Sigmoid colon (tissue), 4 donors: ENCODE measurements around the gene MYO15B.

Experiments used
- EP300 ChIP-seq, 4 donors: sonication (generic); formaldehyde crosslinking; IDR thresholded peaks; one replicate each; pipeline ENCODE4 v1.6.1; 2017; ENCODE audit warnings: antibody characterized with exemption in 4 of 4
- POLR2A ChIP-seq, 2 donors: fragments of 450-650 bp; IDR thresholded peaks; one replicate each; pipeline ENCODE4 v1.6.1; 2016; ENCODE audit warnings: antibody characterized with exemption in 2 of 2, mild to moderate bottlenecking in 2 of 2, moderate library complexity in 2 of 2
- POLR2AphosphoS5 ChIP-seq, 4 donors: sonication (generic); formaldehyde crosslinking; IDR thresholded peaks; one replicate each; pipeline ENCODE4 v1.6.1; 2017; ENCODE audit warnings: antibody characterized with exemption in 4 of 4
- TF ChIP-seq, protein P1 (sequence below), 4 experiments: fragments of 450-650 bp in 3 of 4; fragments of 200-600 bp in 1 of 4; IDR thresholded peaks; one replicate each; pipeline ENCODE4 v1.5.1; 2016 to 2019; ENCODE audit warnings: antibody characterized with exemption in 4 of 4, mild to moderate bottlenecking in 3 of 4, moderate library complexity in 2 of 4

DNA sequence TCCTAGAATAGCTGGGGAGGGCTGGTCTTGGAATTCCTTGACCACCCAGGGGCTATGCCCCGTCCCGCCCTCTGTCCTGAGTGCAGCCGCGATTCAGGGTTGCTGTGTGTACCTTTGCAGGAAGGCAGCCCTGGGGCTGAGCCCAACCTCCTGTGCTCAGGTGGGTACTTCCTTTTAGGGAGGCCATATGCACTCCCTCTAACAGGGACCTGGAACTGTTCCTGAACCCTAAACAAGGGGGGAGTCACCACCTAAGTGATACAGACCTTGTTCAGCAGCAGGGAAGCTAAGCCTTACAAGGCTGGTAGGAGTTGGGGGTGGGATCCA lies 37.5 kb upstream of the MYO15B start:
- TF ChIP-seq, protein P1, sequence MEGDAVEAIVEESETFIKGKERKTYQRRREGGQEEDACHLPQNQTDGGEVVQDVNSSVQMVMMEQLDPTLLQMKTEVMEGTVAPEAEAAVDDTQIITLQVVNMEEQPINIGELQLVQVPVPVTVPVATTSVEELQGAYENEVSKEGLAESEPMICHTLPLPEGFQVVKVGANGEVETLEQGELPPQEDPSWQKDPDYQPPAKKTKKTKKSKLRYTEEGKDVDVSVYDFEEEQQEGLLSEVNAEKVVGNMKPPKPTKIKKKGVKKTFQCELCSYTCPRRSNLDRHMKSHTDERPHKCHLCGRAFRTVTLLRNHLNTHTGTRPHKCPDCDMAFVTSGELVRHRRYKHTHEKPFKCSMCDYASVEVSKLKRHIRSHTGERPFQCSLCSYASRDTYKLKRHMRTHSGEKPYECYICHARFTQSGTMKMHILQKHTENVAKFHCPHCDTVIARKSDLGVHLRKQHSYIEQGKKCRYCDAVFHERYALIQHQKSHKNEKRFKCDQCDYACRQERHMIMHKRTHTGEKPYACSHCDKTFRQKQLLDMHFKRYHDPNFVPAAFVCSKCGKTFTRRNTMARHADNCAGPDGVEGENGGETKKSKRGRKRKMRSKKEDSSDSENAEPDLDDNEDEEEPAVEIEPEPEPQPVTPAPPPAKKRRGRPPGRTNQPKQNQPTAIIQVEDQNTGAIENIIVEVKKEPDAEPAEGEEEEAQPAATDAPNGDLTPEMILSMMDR (IDR thresholded peaks at IDR 0.05) = no peak
- TF ChIP-seq POLR2AphosphoS5 (IDR thresholded peaks at IDR 0.05) (no peak), POLR2A (IDR thresholded peaks at IDR 0.05) (no peak), EP300 (IDR thresholded peaks at IDR 0.05) (no peak)
